OCI-LY3 (cell line): ENCODE measurements around the gene ARMH4.

Source experiments
- H2AFZ ChIP-seq: fragments of 200-600, 300-600 bp; shearing (Covaris generic); 2 replicates; pipeline ENCODE4 v1.6.0; 2014; ENCODE audit warnings: antibody characterized with exemption, low read depth, low read length
- H3K27ac ChIP-seq: fragments of 200-600, 300-600 bp; sonication (generic); 2 replicates; pipeline ENCODE4 v1.5.1; 2014; ENCODE audit warnings: mild to moderate bottlenecking, low read length, moderate library complexity, mixed read lengths
- H3K27me3 ChIP-seq: fragments of 200-600, 300-600 bp; sonication (generic); 2 replicates; pipeline ENCODE4 v1.6.1; 2014; ENCODE audit warnings: low read depth, low read length, mixed read lengths
- H3K36me3 ChIP-seq: fragments of 200-600, 300-600 bp; sonication (generic); replicated peaks from 2 replicates; pipeline ENCODE3; 2014; ENCODE audit warnings: low read depth, low read length, mixed read lengths
- H3K4me1 ChIP-seq: fragments of 300-600, 200-600 bp; sonication (generic); 2 replicates; pipeline ENCODE4 v1.6.1; 2014; ENCODE audit warnings: low read length, mixed read lengths
- H3K4me2 ChIP-seq: fragments of 200-600, 300-600 bp; sonication (generic); 2 replicates; pipeline ENCODE4 v1.6.1; 2014; ENCODE audit warnings: low read length, mixed read lengths
- H3K4me3 ChIP-seq: fragments of 300-600, 200-600 bp; sonication (generic); 2 replicates; pipeline ENCODE4 v1.5.1; 2014; ENCODE audit warnings: antibody characterized with exemption, mild to moderate bottlenecking, low read length, moderate library complexity
- H3K79me2 ChIP-seq: fragments of 300-600, 200-600 bp; shearing (Covaris generic); 2 replicates; pipeline ENCODE4 v1.6.1; 2014; ENCODE audit warnings: mild to moderate bottlenecking, low read length, mixed read lengths
- H3K9ac ChIP-seq: fragments of 300-600, 200-600 bp; shearing (Covaris generic); 2 replicates; pipeline ENCODE4 v1.6.0; 2014; ENCODE audit warnings: mild to moderate bottlenecking, low read length, moderate library complexity
- H3K9me3 ChIP-seq: fragments of 200-600, 300-600 bp; shearing (Covaris generic); 2 replicates; pipeline ENCODE4 v1.6.1; 2014; ENCODE audit warnings: low read length, mixed read lengths; ENCODE audit not compliant: insufficient read depth
- H4K20me1 ChIP-seq: fragments of 200-600, 300-600 bp; sonication (generic); 2 replicates; pipeline ENCODE4 v1.6.1; 2016; ENCODE audit warnings: low read length, mixed read lengths; ENCODE audit not compliant: insufficient read depth
- EZH2phosphoT487 ChIP-seq: fragments of 200-600 bp; shearing (Covaris generic); IDR thresholded peaks from 2 replicates; pipeline ENCODE4 v1.6.1; 2018; ENCODE audit warnings: antibody characterized with exemption, mixed run types, low read depth
- TF ChIP-seq, protein P1 (sequence below): fragments of 200-600, 300-600 bp; sonication (generic); IDR thresholded peaks from 2 replicates; pipeline ENCODE4 v1.5.1; 2014; ENCODE audit warnings: antibody characterized with exemption, low read length, low read depth

ARMH4 gene

GRCh38 chr14:58145936-58146335 is 6.1 kb downstream of the ARMH4 start:
- TF ChIP-seq, protein P1, sequence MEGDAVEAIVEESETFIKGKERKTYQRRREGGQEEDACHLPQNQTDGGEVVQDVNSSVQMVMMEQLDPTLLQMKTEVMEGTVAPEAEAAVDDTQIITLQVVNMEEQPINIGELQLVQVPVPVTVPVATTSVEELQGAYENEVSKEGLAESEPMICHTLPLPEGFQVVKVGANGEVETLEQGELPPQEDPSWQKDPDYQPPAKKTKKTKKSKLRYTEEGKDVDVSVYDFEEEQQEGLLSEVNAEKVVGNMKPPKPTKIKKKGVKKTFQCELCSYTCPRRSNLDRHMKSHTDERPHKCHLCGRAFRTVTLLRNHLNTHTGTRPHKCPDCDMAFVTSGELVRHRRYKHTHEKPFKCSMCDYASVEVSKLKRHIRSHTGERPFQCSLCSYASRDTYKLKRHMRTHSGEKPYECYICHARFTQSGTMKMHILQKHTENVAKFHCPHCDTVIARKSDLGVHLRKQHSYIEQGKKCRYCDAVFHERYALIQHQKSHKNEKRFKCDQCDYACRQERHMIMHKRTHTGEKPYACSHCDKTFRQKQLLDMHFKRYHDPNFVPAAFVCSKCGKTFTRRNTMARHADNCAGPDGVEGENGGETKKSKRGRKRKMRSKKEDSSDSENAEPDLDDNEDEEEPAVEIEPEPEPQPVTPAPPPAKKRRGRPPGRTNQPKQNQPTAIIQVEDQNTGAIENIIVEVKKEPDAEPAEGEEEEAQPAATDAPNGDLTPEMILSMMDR: no peak
- TF ChIP-seq EZH2phosphoT487: no peak
- Histone ChIP-seq H3K79me2 (no peaks in the 10 kb centered on the region), H4K20me1 (no peaks in the 10 kb centered on the region), H3K27me3 (peaks cover 42% of the 10 kb centered on the region), H3K9ac (no peak overlapping the region), H2AFZ (no peak overlapping the region), H3K27ac (no peak overlapping the region), H3K4me3 (no peak overlapping the region), H3K4me1 (no peaks in the 10 kb centered on the region), H3K9me3 (no peaks in the 10 kb centered on the region), H3K4me2 (no peak overlapping the region), H3K36me3 (no peaks in the 10 kb centered on the region)

DNA sequence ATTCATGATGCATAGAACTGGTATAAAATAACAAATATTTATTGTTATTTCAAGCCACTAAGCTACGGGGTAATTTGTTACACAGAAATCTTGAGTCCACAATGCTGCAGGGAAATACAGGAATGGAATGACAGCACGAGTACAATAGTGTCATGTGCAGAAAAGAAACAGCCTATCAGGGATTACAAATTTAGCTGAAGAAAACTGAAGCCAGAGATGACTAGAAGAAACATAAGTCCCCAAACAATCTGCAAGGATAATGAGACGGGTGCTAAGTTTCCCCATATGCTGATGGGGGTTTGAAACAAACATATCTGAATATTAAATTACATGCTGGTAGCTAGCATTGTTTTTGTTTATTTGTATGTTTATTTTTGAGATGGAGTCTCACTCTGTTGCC is 8.9 kb downstream of the ARMH4 start:
- Histone ChIP-seq H3K36me3 (no peaks in the 10 kb centered on the region), H3K27me3 (peaks cover 14% of the 10 kb centered on the region; the same call in 1 of the 2 replicates), H3K79me2 (no peaks in the 10 kb centered on the region), H3K4me3 (no peak overlapping the region), H3K4me1 (no peaks in the 10 kb centered on the region), H3K9me3 (no peaks in the 10 kb centered on the region), H3K9ac (no peak overlapping the region), H2AFZ (no peak overlapping the region), H4K20me1 (no peaks in the 10 kb centered on the region), H3K27ac (no peak overlapping the region), H3K4me2 (no peak overlapping the region)
- TF ChIP-seq EZH2phosphoT487: no peak
- TF ChIP-seq, protein P1: no peak

GRCh38 chr14:58141893-58142292 is 10.1 kb downstream of the ARMH4 start:
- TF ChIP-seq, protein P1: no peak
- TF ChIP-seq EZH2phosphoT487: no peak
- no peaks in the 10 kb centered on the region for H3K4me1 ChIP-seq
- no peak overlapping the region for H3K4me3 ChIP-seq
- no peaks in the 10 kb centered on the region for H3K9me3 ChIP-seq
- H3K27me3 ChIP-seq: peaks cover 13% of the 10 kb centered on the region; the same call in 1 of the 2 replicates
- H3K9ac ChIP-seq: no peak overlapping the region
- H3K79me2 ChIP-seq: no peaks in the 10 kb centered on the region
- no peak overlapping the region for H2AFZ ChIP-seq
- no peak overlapping the region for H3K27ac ChIP-seq
- no peaks in the 10 kb centered on the region for H4K20me1 ChIP-seq
- no peak overlapping the region for H3K4me2 ChIP-seq
- H3K36me3 ChIP-seq: no peaks in the 10 kb centered on the region

- no peak overlapping the region for H2AFZ ChIP-seq
- H3K4me2 ChIP-seq: no peak overlapping the region
- no peaks in the 10 kb centered on the region for H3K36me3 ChIP-seq
- H3K4me1 ChIP-seq: no peaks in the 10 kb centered on the region
- no peak overlapping the region for H3K9ac ChIP-seq
- H3K9me3 ChIP-seq: no peaks in the 10 kb centered on the region
- TF ChIP-seq EZH2phosphoT487: no peak
- TF ChIP-seq, protein P1: no peak
- no peak overlapping the region for H3K27ac ChIP-seq
- H3K79me2 ChIP-seq: no peaks in the 10 kb centered on the region
- H3K4me3 ChIP-seq: no peak overlapping the region
- no peaks in the 10 kb centered on the region for H3K27me3 ChIP-seq
- H4K20me1 ChIP-seq: no peaks in the 10 kb centered on the region
Observed at GRCh38 chr14:58138714-58139482, 13.1 kb downstream of the ARMH4 start.
